Body of pancreas (tissue), 4 donors: ENCODE measurements around the gene RNU5B-1. TPM values are rescaled to one million over a fixed set of nuclear protein-coding genes. Genes with fewer than 3 reads are reported as not detected.

Source experiments
- ATAC-seq: fragments of 150-250 bp; one replicate; pipeline ENCODE4 v1.9.1; 2016
- DNase-seq, 4 donors: peaks; one replicate each; pipeline ENCODE4 v3.0.0-alpha.2; 2019
- H3K27ac ChIP-seq, 4 donors: fragments of 200-600 bp; sonication (generic); 1 replicate in 3 of 4; 2 replicates in 1 of 4; pipeline versions ENCODE4 v1.5.1 to v1.6.1; 2016 to 2019; ENCODE audit warnings: mild to moderate bottlenecking in 1 of 4, mixed read lengths in 1 of 4, moderate library complexity in 1 of 4
- H3K27me3 ChIP-seq, 2 donors: fragments of 200-600 bp; sonication (generic); one replicate each; pipeline ENCODE4 v1.6.0; 2016; ENCODE audit warnings: mild to moderate bottlenecking in 1 of 2
- H3K36me3 ChIP-seq, 2 donors: fragments of 200-600 bp; sonication (generic); replicated peaks in 1 of 2; 2 replicates each; pipeline ENCODE4 v1.5.1; 2016; ENCODE audit warnings: low read depth in 2 of 2; ENCODE audit not compliant: insufficient read depth in 1 of 2
- H3K4me1 ChIP-seq: fragments of 200-600 bp; sonication (generic); one replicate; pipeline ENCODE4 v1.6.0; 2016
- H3K4me3 ChIP-seq, 2 donors: fragments of 200-600 bp; sonication (generic); 1 replicate in 1 of 2; 2 replicates in 1 of 2; pipeline ENCODE4 v1.5.1; 2016 to 2019
- H3K9me3 ChIP-seq, 3 donors: fragments of 200-600 bp; sonication (generic); 1 replicate in 2 of 3; 2 replicates in 1 of 3; pipeline ENCODE4 v1.5.1; 2016
- POLR2A ChIP-seq, 3 donors: fragments of 450-650 bp; IDR thresholded peaks; one replicate each; pipeline ENCODE4 v1.6.1; 2016; ENCODE audit warnings: antibody characterized with exemption in 3 of 3, mild to moderate bottlenecking in 2 of 3
- WGBS, 2 donors: methylation state at CpG; one replicate each; pipeline ENCODE4 v1.1.5; 2017; 5-methylcytosine and 5-hydroxymethylcytosine counted together
- intact Hi-C: fragments of 100-400 bp; cut with DNase I; formaldehyde crosslinking; loops from one replicate; pipeline ENCODE4 v1.15.1; 2023
- total RNA-seq, 2 donors: library from RNA; depleted of rRNA; stranded (reverse); fragments of >200 nt; gene quantifications; one replicate each; pipeline ENCODE4 v1.1.0, GENCODE V29; 2016
- TF ChIP-seq, protein P1 (sequence below), 7 experiments: fragments of 450-650 bp in 4 of 7; fragments of 200-600 bp in 3 of 7; sonication (generic) in 3 of 7; IDR thresholded peaks; one replicate each; pipeline ENCODE4 v1.5.1; 2016 to 2019; ENCODE audit warnings: antibody characterized with exemption in 7 of 7

RNU5B-1 gene
- total RNA-seq, 2 donors from 2014 or later, result not detected

DNA sequence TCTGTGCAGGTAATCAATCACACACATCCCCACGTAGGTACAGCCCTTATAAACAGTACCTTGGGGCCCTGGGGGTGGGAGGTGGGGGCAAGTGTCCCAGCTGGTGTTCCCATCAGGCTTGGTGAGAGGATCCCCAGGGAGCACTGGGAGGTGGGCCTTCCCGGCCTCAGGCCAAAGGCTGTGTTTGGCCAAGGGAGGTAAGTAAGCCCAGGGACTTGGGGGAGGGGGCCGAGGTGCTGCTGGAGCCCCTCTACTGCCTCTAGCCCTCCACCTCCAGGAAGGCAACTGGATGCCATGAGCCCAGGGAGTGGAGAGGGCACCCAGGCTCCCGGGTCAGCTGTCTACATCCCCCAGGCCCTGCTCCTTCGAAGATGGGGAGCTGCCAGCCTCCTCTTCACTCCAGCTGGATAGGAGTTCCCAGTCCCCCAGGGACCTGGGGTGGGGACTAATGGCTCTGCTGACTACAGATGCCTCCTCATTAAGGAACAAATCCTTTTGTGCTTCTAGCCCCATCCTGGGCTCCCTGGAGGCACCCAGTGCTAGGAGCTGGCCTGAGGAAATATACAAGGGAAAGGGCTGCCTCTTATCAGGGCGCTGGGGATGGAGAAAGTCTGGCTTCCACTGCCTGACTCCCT, 33.1 kb downstream of the RNU5B-1 start:
- H3K27ac ChIP-seq, result no peak overlapping the region
- no peak for TF ChIP-seq POLR2A (IDR thresholded peaks at IDR 0.05)
- TF ChIP-seq, protein P1, sequence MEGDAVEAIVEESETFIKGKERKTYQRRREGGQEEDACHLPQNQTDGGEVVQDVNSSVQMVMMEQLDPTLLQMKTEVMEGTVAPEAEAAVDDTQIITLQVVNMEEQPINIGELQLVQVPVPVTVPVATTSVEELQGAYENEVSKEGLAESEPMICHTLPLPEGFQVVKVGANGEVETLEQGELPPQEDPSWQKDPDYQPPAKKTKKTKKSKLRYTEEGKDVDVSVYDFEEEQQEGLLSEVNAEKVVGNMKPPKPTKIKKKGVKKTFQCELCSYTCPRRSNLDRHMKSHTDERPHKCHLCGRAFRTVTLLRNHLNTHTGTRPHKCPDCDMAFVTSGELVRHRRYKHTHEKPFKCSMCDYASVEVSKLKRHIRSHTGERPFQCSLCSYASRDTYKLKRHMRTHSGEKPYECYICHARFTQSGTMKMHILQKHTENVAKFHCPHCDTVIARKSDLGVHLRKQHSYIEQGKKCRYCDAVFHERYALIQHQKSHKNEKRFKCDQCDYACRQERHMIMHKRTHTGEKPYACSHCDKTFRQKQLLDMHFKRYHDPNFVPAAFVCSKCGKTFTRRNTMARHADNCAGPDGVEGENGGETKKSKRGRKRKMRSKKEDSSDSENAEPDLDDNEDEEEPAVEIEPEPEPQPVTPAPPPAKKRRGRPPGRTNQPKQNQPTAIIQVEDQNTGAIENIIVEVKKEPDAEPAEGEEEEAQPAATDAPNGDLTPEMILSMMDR (IDR thresholded peaks at IDR 0.05), result no peak
- WGBS, 2 donors, result 63% methylated on average over 5 to 6 of the region's 6 CpGs
- no peak overlapping the region for H3K4me3 ChIP-seq
- H3K36me3 ChIP-seq, result no peaks in the 10 kb centered on the region
- no peaks in the 10 kb centered on the region for H3K4me1 ChIP-seq
- ATAC-seq (no peak), DNase-seq (no peak)
- H3K9me3 ChIP-seq, result no peaks in the 10 kb centered on the region
- H3K27me3 ChIP-seq, result no peaks in the 10 kb centered on the region
- intact Hi-C loops, result no loop called here

DNA sequence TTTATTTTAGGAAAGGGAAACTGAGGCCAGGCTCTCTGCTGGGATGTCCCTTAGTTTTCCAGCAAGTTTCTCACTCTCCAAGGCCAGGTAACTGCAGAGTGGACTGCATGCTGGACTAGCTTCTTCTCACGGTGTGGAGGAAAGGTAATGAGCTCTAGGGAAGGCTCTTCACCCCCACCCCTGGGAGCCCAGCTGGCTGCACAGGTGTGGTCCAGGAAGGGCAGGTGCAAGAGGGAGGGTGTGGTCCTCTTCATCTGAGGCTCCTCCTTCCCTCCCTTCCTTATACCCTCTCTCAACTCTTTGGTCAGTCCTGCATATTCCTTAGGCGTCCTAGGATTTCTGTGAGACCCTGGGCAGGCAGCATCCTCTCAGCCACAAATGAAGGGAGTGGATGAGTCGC, 33.9 kb downstream of the RNU5B-1 start:
- DNase-seq, result no peak

DNA sequence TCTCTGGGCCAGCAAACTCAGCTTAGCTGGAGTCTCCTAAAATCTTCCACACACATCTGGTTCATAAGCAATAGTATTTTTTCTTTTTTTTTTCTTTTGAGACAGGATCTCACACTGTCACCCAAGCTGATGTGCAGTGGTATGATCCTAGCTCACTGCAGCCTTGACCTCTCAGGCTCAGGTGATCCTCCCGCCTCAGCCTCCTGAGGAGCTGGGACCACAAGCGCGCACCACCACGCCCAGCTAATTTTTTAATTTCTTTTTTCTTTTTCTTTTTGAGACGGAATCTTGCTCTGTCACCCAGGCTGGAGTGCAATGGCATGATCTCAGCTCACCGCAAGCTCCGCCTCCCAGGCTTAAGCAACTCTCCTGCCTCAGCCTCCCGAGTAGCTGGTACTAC, 34.3 kb downstream of the RNU5B-1 start:
- no peaks in the 10 kb centered on the region for H3K9me3 ChIP-seq
- intact Hi-C loops, result no loop called here
- H3K4me3 ChIP-seq, result no peak overlapping the region
- no peaks in the 10 kb centered on the region for H3K27me3 ChIP-seq
- no peaks in the 10 kb centered on the region for H3K4me1 ChIP-seq
- ATAC-seq (no peak), DNase-seq (no peak)
- H3K36me3 ChIP-seq, result no peaks in the 10 kb centered on the region
- no peak overlapping the region for H3K27ac ChIP-seq
- TF ChIP-seq POLR2A (IDR thresholded peaks at IDR 0.05), result no peak
- TF ChIP-seq, protein P1 (IDR thresholded peaks at IDR 0.05), result no peak
- 88 to 92% methylated on average over 8 of the region's 8 CpGs for WGBS, 2 donors

More for the DNA sequence above, 33.9 kb downstream of the RNU5B-1 start:
- TF ChIP-seq, protein P1 (IDR thresholded peaks at IDR 0.05), result no peak
- no peak for TF ChIP-seq POLR2A (IDR thresholded peaks at IDR 0.05)
- no peak overlapping the region for H3K4me3 ChIP-seq
- WGBS, 2 donors, result 52 to 61% methylated on average over 3 of the region's 3 CpGs
- H3K4me1 ChIP-seq, result no peaks in the 10 kb centered on the region
- no peaks in the 10 kb centered on the region for H3K9me3 ChIP-seq
- no peaks in the 10 kb centered on the region for H3K36me3 ChIP-seq
- intact Hi-C loops, result no loop called here
- ATAC-seq, result no peak
- no peaks in the 10 kb centered on the region for H3K27me3 ChIP-seq
- no peak overlapping the region for H3K27ac ChIP-seq

DNA sequence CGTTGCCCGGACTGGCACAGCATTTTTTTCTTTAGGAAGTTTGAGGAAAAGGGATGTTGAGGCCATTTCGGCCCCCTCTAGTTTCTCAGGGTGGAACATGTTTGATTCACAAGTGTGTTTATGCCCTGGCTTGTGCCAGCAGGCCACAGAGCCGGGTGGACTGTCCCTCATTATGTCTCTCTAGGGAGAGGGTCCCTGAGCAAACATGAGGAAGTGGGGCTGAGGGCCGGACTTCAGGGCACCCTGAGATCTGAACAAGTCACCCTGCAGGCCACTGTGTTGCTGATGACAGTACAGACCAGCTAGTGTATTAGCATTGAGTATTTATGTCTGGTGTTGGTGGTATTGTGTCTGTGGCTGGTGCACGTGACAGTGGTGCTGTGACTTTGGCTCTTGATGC, 34.9 kb downstream of the RNU5B-1 start:
- no peak for ATAC-seq
- intact Hi-C loops, result no loop called here
- WGBS, 2 donors, result 60 to 72% methylated on average over 6 of the region's 6 CpGs
- no peak for DNase-seq
- no peaks in the 10 kb centered on the region for H3K9me3 ChIP-seq
- H3K4me3 ChIP-seq, result no peak overlapping the region
- no peak for TF ChIP-seq POLR2A (IDR thresholded peaks at IDR 0.05)
- TF ChIP-seq, protein P1 (IDR thresholded peaks at IDR 0.05), result no peak
- H3K27me3 ChIP-seq, result no peaks in the 10 kb centered on the region
- no peaks in the 10 kb centered on the region for H3K4me1 ChIP-seq
- H3K36me3 ChIP-seq, result no peaks in the 10 kb centered on the region
- no peak overlapping the region for H3K27ac ChIP-seq

DNA sequence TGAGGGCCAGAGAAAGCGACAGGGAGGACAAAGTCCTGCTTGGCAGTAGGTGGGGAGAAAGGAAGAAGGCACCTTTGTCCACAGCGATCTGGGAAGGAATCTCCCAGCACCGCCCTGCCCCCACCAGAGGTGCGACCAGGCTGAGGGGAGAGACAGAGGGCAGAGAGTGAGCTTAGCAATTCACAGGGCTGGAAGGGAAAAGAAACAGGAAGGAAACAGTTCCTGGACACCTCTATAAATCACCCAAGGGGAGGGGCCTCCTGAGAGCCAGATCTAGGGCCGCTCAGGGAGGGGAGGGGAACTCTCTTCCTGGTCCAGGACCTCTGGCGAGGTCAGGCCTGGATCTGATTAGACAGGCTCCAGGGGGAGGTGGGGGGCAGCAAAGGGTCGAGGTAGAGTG, 35.4 kb downstream of the RNU5B-1 start:
- Histone ChIP-seq H3K4me1 (no peaks in the 10 kb centered on the region), H3K36me3 (no peaks in the 10 kb centered on the region), H3K4me3 (no peak overlapping the region), H3K27ac (no peak overlapping the region), H3K27me3 (no peaks in the 10 kb centered on the region), H3K9me3 (no peaks in the 10 kb centered on the region)
- TF ChIP-seq POLR2A (IDR thresholded peaks at IDR 0.05), result no peak
- TF ChIP-seq, protein P1 (IDR thresholded peaks at IDR 0.05), result no peak
- ATAC-seq, result no peak
- DNase-seq, result no peak
- WGBS, 2 donors, result 40 to 50% methylated on average over 7 of the region's 7 CpGs
- intact Hi-C loops, result no loop called here
